ENCODE results near the gene NTN1. TPM values are rescaled to one million over a fixed set of nuclear protein-coding genes. Genes with fewer than 3 reads are reported as not detected.

The NTN1 gene
- total RNA-seq, 4 donors from 2014 or later: 5.9 to 11.6 (median 8.5) TPM

DNA sequence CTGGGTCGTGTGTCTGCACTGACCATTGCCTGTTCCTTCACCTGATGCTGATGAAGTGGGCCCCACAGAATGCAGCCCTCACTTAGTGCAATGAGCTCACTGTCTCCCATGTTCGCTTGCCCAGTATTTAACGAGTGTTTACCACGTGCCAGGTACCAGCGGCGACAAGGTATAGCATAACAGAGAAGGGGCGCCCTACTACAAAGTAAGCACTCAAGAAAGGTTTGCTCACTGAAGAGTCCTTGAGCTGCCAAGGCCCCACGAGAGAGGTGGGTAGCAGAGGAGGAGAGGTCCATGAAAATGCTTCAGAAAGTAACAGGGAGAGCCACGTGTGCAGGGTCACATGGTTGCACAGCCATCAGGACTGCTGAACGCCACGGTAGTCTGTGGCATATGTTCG lies 230.0 kb downstream of the NTN1 start:
- TF ChIP-seq, protein P1, sequence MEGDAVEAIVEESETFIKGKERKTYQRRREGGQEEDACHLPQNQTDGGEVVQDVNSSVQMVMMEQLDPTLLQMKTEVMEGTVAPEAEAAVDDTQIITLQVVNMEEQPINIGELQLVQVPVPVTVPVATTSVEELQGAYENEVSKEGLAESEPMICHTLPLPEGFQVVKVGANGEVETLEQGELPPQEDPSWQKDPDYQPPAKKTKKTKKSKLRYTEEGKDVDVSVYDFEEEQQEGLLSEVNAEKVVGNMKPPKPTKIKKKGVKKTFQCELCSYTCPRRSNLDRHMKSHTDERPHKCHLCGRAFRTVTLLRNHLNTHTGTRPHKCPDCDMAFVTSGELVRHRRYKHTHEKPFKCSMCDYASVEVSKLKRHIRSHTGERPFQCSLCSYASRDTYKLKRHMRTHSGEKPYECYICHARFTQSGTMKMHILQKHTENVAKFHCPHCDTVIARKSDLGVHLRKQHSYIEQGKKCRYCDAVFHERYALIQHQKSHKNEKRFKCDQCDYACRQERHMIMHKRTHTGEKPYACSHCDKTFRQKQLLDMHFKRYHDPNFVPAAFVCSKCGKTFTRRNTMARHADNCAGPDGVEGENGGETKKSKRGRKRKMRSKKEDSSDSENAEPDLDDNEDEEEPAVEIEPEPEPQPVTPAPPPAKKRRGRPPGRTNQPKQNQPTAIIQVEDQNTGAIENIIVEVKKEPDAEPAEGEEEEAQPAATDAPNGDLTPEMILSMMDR (IDR thresholded peaks at IDR 0.05): no peak
- no peak for TF ChIP-seq POLR2A (IDR thresholded peaks at IDR 0.05)
- 85% methylated on average over 12 of the region's 12 CpGs for WGBS, 2 donors
- H3K4me3 ChIP-seq (ENCODE audit: low read depth, poor library complexity, severe bottlenecking): no peak overlapping the region
- intact Hi-C loops (cut with DNase I; ENCODE audit: low total_unique reads): no loop called here
- no peak for DNase-seq (ENCODE audit: low spot score in 2 of 2)

DNA sequence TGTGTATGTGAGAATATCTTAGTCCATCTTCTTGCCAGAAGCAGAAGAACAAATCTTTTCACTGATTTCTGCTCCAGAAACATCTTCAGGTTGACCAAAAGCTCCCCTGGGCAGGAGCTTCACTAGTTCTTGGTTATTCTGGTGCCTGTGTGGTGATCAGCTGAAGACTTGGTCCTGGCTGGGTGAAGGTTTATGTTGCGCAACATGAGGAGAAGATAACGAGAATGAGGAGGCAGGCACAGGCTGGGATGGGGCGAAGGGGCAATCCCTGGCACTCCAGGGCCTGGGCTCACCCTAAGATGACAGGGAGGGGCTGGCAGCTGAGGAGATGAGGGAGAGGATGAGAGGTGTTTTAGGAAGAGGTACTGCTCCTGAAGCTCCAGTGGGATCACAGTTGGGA lies 232.0 kb downstream of the NTN1 start:
- intact Hi-C loops (cut with DNase I; ENCODE audit: low total_unique reads): no loop called here
- DNase-seq (ENCODE audit: low spot score in 2 of 2): no peak
- WGBS, 2 donors: 79 to 88% methylated on average over 3 of the region's 3 CpGs
- no peak overlapping the region for H3K4me3 ChIP-seq (ENCODE audit: low read depth, poor library complexity, severe bottlenecking)
- TF ChIP-seq, protein P1 (IDR thresholded peaks at IDR 0.05): no peak
- no peak for TF ChIP-seq POLR2A (IDR thresholded peaks at IDR 0.05)

DNA sequence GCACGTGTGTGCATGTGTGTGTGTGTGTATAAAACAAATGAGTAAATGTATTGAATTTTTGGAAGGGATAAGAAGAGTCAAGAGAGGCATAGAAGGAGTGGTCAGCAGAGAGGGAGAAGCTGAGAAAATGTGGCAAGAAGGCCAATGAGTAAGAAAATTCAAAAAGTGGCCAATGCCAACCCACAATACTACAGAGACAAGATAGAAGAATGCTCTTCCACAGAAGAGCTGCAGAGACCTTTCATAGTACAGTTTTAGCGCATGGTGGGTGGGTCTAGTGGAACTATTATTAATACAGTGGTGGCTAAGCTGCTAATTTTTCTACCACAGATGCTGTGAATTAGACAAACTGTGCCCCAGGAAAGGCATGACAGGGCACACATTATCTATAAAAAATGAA lies 233.5 kb downstream of the NTN1 start:
- intact Hi-C loops (cut with DNase I; ENCODE audit: low total_unique reads): no loop called here
- TF ChIP-seq, protein P1 (IDR thresholded peaks at IDR 0.05): no peak
- no peak for TF ChIP-seq POLR2A (IDR thresholded peaks at IDR 0.05)
- WGBS, 2 donors: 48 to 92% methylated on average over 2 of the region's 2 CpGs
- DNase-seq (ENCODE audit: low spot score in 2 of 2): no peak
- H3K4me3 ChIP-seq (ENCODE audit: low read depth, poor library complexity, severe bottlenecking): no peak overlapping the region

DNA sequence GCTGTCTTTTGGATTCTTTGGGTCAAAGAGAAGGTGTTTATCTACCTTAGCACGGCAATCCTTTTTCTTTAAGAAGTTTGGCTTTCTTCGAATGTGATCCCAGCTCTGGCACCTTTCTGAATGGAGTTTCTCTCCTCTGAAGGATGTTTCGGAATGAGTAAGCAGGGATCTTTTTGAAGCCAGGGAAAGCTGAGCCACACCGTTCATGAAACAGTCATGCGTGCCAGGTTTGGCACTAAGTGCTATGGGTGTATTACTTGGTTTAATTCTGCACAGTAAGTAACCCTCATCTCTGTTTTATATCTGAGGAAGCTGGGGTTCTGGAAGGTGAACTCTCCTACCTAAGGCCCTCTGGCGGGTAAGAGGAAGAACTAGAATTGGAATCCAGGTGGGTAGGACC lies 234.5 kb downstream of the NTN1 start:
- WGBS, 2 donors: 35 to 42% methylated on average over 6 of the region's 6 CpGs
- no peak for DNase-seq (ENCODE audit: low spot score in 2 of 2)
- intact Hi-C loops (cut with DNase I; ENCODE audit: low total_unique reads): no loop called here
- H3K4me3 ChIP-seq (ENCODE audit: low read depth, poor library complexity, severe bottlenecking): no peak overlapping the region
- TF ChIP-seq, protein P1 (IDR thresholded peaks at IDR 0.05): no peak
- TF ChIP-seq POLR2A (IDR thresholded peaks at IDR 0.05): no peak

DNA sequence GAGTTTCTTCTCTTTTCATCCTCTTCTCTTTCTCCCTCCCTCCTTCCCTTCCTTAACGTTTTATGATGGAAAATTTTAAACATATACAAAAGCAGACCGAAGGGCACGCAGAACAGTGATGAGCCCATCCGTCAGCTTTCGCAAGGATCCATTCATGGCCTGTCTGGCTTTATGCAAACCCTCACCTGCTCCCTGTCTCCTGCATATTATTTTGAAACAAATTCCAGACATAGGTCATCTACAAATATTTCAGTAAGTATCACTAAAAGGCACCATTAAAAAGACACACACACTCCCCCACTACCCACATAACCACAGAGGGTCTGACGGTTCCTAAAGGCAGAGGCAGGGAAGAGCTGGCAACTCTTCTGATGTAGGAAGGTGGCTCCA lies 235.0 kb downstream of the NTN1 start:
- 84% methylated on average over 6 of the region's 6 CpGs for WGBS, 2 donors
- no peak for DNase-seq (ENCODE audit: low spot score in 2 of 2)
- intact Hi-C loops (cut with DNase I; ENCODE audit: low total_unique reads): no loop called here
- H3K4me3 ChIP-seq (ENCODE audit: low read depth, poor library complexity, severe bottlenecking): no peak overlapping the region
- TF ChIP-seq, protein P1 (IDR thresholded peaks at IDR 0.05): no peak
- no peak for TF ChIP-seq POLR2A (IDR thresholded peaks at IDR 0.05)
